Right lobe of liver (tissue), 4 donors: ENCODE data around the gene CALHM1.

Source experiments
- POLR2A ChIP-seq: fragments of 450-650 bp; IDR thresholded peaks from one replicate; pipeline ENCODE4 v1.6.1; 2017; ENCODE audit warnings: antibody characterized with exemption, mild to moderate bottlenecking
- TF ChIP-seq, protein P1 (sequence below), 4 donors: fragments of 200-600 bp in 3 of 4; fragments of 450-650 bp in 1 of 4; IDR thresholded peaks; one replicate each; pipeline versions ENCODE4 v1.5.1 to v1.8.0; 2016 to 2022; ENCODE audit warnings: antibody characterized with exemption in 4 of 4, mild to moderate bottlenecking in 2 of 4
- donor health status: DM: no; HTN: no; CAD: no.
- donor health status: DM: no; HTN: no; CAD: no.
- donor health status: DM: no; HTN: yes; CAD: no.

DNA sequence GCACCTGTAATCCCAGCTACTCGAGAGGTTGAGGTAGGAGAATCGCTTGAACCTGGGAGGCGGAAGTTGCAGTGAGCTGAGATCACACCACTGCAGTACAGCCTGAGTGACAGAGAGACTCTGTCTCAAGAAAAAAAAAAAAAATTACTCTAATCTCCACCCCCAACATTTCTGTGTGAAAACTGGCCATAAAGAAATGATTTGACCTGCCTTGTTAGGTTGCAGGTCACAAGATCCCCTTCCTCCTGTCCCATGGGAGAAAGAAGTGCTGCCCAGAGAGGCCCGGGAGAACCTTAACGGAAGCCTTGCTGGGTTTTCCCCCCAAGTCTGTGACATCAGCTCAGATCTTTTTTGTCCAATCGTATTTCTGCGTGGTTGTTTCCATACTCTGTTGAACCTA is 8.7 kb upstream of the CALHM1 start:
- TF ChIP-seq, protein P1, sequence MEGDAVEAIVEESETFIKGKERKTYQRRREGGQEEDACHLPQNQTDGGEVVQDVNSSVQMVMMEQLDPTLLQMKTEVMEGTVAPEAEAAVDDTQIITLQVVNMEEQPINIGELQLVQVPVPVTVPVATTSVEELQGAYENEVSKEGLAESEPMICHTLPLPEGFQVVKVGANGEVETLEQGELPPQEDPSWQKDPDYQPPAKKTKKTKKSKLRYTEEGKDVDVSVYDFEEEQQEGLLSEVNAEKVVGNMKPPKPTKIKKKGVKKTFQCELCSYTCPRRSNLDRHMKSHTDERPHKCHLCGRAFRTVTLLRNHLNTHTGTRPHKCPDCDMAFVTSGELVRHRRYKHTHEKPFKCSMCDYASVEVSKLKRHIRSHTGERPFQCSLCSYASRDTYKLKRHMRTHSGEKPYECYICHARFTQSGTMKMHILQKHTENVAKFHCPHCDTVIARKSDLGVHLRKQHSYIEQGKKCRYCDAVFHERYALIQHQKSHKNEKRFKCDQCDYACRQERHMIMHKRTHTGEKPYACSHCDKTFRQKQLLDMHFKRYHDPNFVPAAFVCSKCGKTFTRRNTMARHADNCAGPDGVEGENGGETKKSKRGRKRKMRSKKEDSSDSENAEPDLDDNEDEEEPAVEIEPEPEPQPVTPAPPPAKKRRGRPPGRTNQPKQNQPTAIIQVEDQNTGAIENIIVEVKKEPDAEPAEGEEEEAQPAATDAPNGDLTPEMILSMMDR (IDR thresholded peaks at IDR 0.05), result no peak
- TF ChIP-seq POLR2A, result no peak
